Measurements from ENCODE around the gene PITPNB. TPM values are rescaled to one million over a fixed set of nuclear protein-coding genes. Genes with fewer than 3 reads are reported as not detected.

Gene PITPNB
- total and polyA plus RNA-seq, 2 experiments from 2014 or later, result 50.9 to 56.0 TPM

DNA sequence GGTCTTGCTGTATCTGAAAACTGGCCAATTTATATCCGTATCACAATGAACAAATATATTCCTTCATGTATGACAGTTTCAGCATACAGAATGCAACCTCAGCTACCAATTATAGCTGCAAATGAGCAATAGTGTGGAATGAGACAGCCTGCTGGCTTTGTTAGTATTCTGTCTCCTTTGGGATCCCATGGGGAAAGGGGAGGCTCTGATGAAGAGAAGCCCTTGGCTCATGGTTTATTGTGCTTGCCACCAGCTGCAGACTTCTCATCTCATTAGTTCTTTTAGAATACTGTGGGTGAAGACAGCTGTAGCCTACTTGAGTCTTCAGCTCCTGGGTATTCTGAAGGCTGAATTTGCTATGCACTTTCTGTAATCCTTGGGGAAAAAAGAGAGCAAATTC, 42.4 kb downstream of the PITPNB start:
- no peaks in the 10 kb centered on the region for H3K9me2 ChIP-seq (ENCODE audit: insufficient read depth)
- H3F3A ChIP-seq (replicated peaks; ENCODE audit: low read depth), result no peaks in the 10 kb centered on the region
- peaks cover 45% of the 10 kb centered on the region for H3K79me2 ChIP-seq (replicated peaks; ENCODE audit: insufficient read depth)
- H3K4me1 Mint-ChIP-seq, result peaks cover 39% of the 10 kb centered on the region
- peaks cover 25% of the 10 kb centered on the region for H3K4me1 ChIP-seq (ENCODE audit: insufficient read depth)
- peaks cover 5% of the 10 kb centered on the region for H3K27me3 Mint-ChIP-seq (ENCODE audit: insufficient read depth, low read depth, poor library complexity)
- H3K4me2 ChIP-seq, result no peak overlapping the region
- no peak overlapping the region for H3K27ac Mint-ChIP-seq
- H4K20me1 ChIP-seq (replicated peaks; ENCODE audit: insufficient read depth), result peaks cover 9% of the 10 kb centered on the region; the same call in 1 of the 2 replicates
- no peak for ATAC-seq
- H3K27ac ChIP-seq (ENCODE audit: low read depth), result no peak overlapping the region
- H3K36me3 ChIP-seq (ENCODE audit: insufficient read depth), result peaks cover 13% of the 10 kb centered on the region
- no peak overlapping the region for H3K4me3 Mint-ChIP-seq
- TF ChIP-seq ZNF114 (CRISPR knock-in tag; IDR thresholded peaks at IDR 0.05), result no peak
- TF ChIP-seq EZH2 (IDR thresholded peaks at IDR 0.05; ENCODE audit: low read depth, unreplicated experiment), result no peak
- no peak for TF ChIP-seq STAT1 (IDR thresholded peaks at IDR 0.05; ENCODE audit: unreplicated experiment)
- no peak for TF ChIP-seq NANOG (IDR thresholded peaks at IDR 0.05; ENCODE audit: borderline replicate concordance)
- no peak for TF ChIP-seq CTCF (conservative IDR thresholded peaks at IDR 0.05; ENCODE audit: low read depth in 2 of 2)
- no peak for TF ChIP-seq JUNB (IDR thresholded peaks at IDR 0.05; ENCODE audit: unreplicated experiment)
- no peak for TF ChIP-seq ETS1 (IDR thresholded peaks at IDR 0.05)
- no peak for TF ChIP-seq EZH2phosphoT487 (IDR thresholded peaks at IDR 0.05; ENCODE audit: unreplicated experiment)
- no peak for TF ChIP-seq CREB1 (CRISPR knock-in tag; IDR thresholded peaks at IDR 0.05; ENCODE audit: low read depth)
- TF ChIP-seq ZNF462 (CRISPR knock-in tag; IDR thresholded peaks at IDR 0.05), result no peak
- TF ChIP-seq, protein P1, sequence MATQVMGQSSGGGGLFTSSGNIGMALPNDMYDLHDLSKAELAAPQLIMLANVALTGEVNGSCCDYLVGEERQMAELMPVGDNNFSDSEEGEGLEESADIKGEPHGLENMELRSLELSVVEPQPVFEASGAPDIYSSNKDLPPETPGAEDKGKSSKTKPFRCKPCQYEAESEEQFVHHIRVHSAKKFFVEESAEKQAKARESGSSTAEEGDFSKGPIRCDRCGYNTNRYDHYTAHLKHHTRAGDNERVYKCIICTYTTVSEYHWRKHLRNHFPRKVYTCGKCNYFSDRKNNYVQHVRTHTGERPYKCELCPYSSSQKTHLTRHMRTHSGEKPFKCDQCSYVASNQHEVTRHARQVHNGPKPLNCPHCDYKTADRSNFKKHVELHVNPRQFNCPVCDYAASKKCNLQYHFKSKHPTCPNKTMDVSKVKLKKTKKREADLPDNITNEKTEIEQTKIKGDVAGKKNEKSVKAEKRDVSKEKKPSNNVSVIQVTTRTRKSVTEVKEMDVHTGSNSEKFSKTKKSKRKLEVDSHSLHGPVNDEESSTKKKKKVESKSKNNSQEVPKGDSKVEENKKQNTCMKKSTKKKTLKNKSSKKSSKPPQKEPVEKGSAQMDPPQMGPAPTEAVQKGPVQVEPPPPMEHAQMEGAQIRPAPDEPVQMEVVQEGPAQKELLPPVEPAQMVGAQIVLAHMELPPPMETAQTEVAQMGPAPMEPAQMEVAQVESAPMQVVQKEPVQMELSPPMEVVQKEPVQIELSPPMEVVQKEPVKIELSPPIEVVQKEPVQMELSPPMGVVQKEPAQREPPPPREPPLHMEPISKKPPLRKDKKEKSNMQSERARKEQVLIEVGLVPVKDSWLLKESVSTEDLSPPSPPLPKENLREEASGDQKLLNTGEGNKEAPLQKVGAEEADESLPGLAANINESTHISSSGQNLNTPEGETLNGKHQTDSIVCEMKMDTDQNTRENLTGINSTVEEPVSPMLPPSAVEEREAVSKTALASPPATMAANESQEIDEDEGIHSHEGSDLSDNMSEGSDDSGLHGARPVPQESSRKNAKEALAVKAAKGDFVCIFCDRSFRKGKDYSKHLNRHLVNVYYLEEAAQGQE (IDR thresholded peaks at IDR 0.05; ENCODE audit: unreplicated experiment), result no peak
- TF ChIP-seq POLR2AphosphoS5 (IDR thresholded peaks at IDR 0.05; ENCODE audit: low read depth), result no peak
- no peak for TF ChIP-seq ZNF331 (CRISPR knock-in tag; IDR thresholded peaks at IDR 0.05; ENCODE audit: low read depth)
- DNase-seq (ENCODE audit: low spot score), result no peak
- no peak overlapping the region for H2AFZ ChIP-seq
- no peaks in the 10 kb centered on the region for H3K27me3 ChIP-seq (ENCODE audit: insufficient read depth)
- H3K36me3 Mint-ChIP-seq (ENCODE audit: low read depth), result peaks cover 17% of the 10 kb centered on the region; the same call in 2 of the 3 replicates
- no peak overlapping the region for H3K4me3 ChIP-seq
- no peaks in the 10 kb centered on the region for H3K9me3 Mint-ChIP-seq
